ENCODE measurements around the gene ING2.

GRCh38 chr4:183458005-183458404, 46.9 kb upstream of the ING2 start:
- TF ChIP-seq POLR2A (IDR thresholded peaks at IDR 0.05): no peak
- no peak for TF ChIP-seq CTCF (IDR thresholded peaks at IDR 0.05)
